GM23248 (cell line): Measurements from ENCODE around the gene CFAP58. TPM values are rescaled to one million over a fixed set of nuclear protein-coding genes. Genes with fewer than 3 reads are reported as not detected.

Experiments
- DNase-seq: peaks from one replicate; pipeline ENCODE4 v3.0.0-alpha.2; 2015
- H2AFZ ChIP-seq: fragments of 200-600 bp; sonication (generic); 2 replicates; pipeline ENCODE4 v1.6.1; 2016; ENCODE audit warnings: antibody characterized with exemption
- H3F3A ChIP-seq: fragments of 200-600 bp; sonication (generic); 2 replicates; pipeline ENCODE4 v1.6.1; 2016; ENCODE audit warnings: mild to moderate bottlenecking, antibody characterized with exemption, mixed run types; ENCODE audit not compliant: insufficient read depth
- H3K27ac ChIP-seq: fragments of 200-600 bp; sonication (generic); 2 replicates; pipeline ENCODE4 v1.5.1; 2016; ENCODE audit warnings: mild to moderate bottlenecking
- H3K27me3 ChIP-seq: fragments of 200-600 bp; sonication (generic); replicated peaks from 2 replicates; pipeline ENCODE4 v1.6.1; 2016; ENCODE audit warnings: mild to moderate bottlenecking; ENCODE audit not compliant: insufficient read depth
- H3K36me3 ChIP-seq: fragments of 200-600 bp; sonication (generic); 2 replicates; pipeline ENCODE4 v1.6.1; 2016; ENCODE audit warnings: low read depth, mild to moderate bottlenecking
- H3K4me1 ChIP-seq: fragments of 200-600 bp; sonication (generic); 2 replicates; pipeline ENCODE4 v1.6.1; 2016; ENCODE audit warnings: mild to moderate bottlenecking; ENCODE audit not compliant: insufficient read depth
- H3K4me2 ChIP-seq: fragments of 200-600 bp; sonication (generic); one replicate; pipeline ENCODE4 v1.6.1; 2016; ENCODE audit warnings: mild to moderate bottlenecking; ENCODE audit not compliant: unreplicated experiment
- H3K4me3 ChIP-seq: fragments of 200-600 bp; sonication (generic); 2 replicates; pipeline ENCODE4 v1.5.1; 2016; ENCODE audit warnings: mild to moderate bottlenecking
- H3K79me2 ChIP-seq: fragments of 200-600 bp; sonication (generic); 2 replicates; pipeline ENCODE4 v1.6.1; 2016; ENCODE audit warnings: mild to moderate bottlenecking; ENCODE audit not compliant: insufficient read depth
- H3K9ac ChIP-seq: fragments of 200-600 bp; sonication (generic); 2 replicates; pipeline ENCODE4 v1.6.1; 2016; ENCODE audit warnings: mild to moderate bottlenecking
- H3K9me2 ChIP-seq: fragments of 200-600 bp; sonication (generic); 2 replicates; pipeline ENCODE4 v1.6.1; 2016; ENCODE audit warnings: mixed run types, mild to moderate bottlenecking, moderate library complexity; ENCODE audit not compliant: insufficient read depth
- H3K9me3 ChIP-seq: fragments of 200-600 bp; sonication (generic); one replicate; pipeline ENCODE4 v1.6.1; 2017; ENCODE audit warnings: low read depth
- H4K20me1 ChIP-seq: fragments of 200-600 bp; sonication (generic); 2 replicates; pipeline ENCODE4 v1.6.0; 2016; ENCODE audit not compliant: insufficient read depth
- EZH2 ChIP-seq: fragments of 200-600 bp; sonication (generic); IDR thresholded peaks from 2 replicates; pipeline ENCODE4 v1.6.1; 2018; ENCODE audit warnings: antibody characterized with exemption, mild to moderate bottlenecking; ENCODE audit not compliant: insufficient read depth, poor library complexity, severe bottlenecking
- EZH2phosphoT487 ChIP-seq: fragments of 200-600 bp; sonication (generic); IDR thresholded peaks from 2 replicates; pipeline ENCODE4 v1.6.1; 2018; ENCODE audit warnings: antibody characterized with exemption, moderate library complexity, mild to moderate bottlenecking, low read depth; ENCODE audit not compliant: insufficient read depth
- WGBS, 2 experiments: methylation state at CpG; one replicate each; pipeline ENCODE4 v1.1.6; 2015 to 2017; ENCODE audit warnings: low lambda C conversion rate in 2 of 2, low coverage in 1 of 2; ENCODE audit errors: missing lambda C conversion rate in 2 of 2; 5-methylcytosine and 5-hydroxymethylcytosine counted together
- in situ Hi-C: fragments of 300-500 bp; cut with MboI; formaldehyde crosslinking; loops from 2 replicates; pipeline ENCODE4 v1.15.0; 2020
- polyA plus RNA-seq: library from polyadenylated mRNA; unstranded; fragments of >200 nt; fragmentation: Nextera tagmentation; extraction: Ambion mirVana; gene quantifications from 2 replicates; pipeline ENCODE4 v1.2.1, GENCODE V29; 2016
- total RNA-seq: library from RNA; depleted of rRNA; stranded (reverse); fragments of >200 nt; shearing (Covaris generic); gene quantifications from 2 replicates; pipeline ENCODE4 v1.2.3, GENCODE V29; 2014

The CFAP58 gene
- total and polyA plus RNA-seq, 2 experiments from 2014 or later, result 0.22 to 0.30 TPM

DNA sequence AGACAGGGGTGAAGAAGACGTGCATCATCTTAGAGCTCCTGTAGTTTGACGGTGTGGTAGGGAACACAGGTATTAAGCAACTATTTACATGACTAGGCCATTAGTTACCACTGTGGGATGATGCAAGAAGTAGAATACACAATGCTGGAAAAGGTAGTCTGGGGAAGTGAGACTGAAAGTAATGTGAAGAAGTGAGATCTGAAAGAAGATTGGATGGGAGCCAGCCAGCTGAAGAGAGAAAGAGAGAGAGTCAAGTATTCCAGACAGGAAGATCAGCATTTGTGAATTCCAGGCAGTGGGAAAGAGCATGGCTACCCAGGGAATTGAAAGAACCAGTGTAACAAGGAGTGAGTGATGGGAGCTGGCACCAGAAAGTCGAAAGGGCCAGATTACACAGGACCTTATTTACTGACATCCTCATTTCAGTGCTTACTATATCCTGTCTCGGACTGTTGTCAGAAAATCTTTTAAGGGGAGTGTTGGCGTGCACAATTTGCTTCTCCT lies 4.0 kb upstream of the CFAP58 start:
- H3K79me2 ChIP-seq, result no peaks in the 10 kb centered on the region
- H3K9me2 ChIP-seq, result no peaks in the 10 kb centered on the region
- H3K27me3 ChIP-seq, result no peaks in the 10 kb centered on the region
- H4K20me1 ChIP-seq, result no peaks in the 10 kb centered on the region
- WGBS, 2 experiments, result 40 to 41% methylated on average over 5 of the region's 5 CpGs
- H3K36me3 ChIP-seq, result no peaks in the 10 kb centered on the region
- peak; percentile 71 for DNase-seq
- H3K9ac ChIP-seq, result peak overlapping the region; percentile 53
- H3K9me3 ChIP-seq, result no peaks in the 10 kb centered on the region
- H3K4me2 ChIP-seq, result peak overlapping the region; percentile 60
- H3F3A ChIP-seq, result peaks cover 39% of the 10 kb centered on the region
- no peak overlapping the region for H3K4me3 ChIP-seq
- peak overlapping the region; percentile 90 for H3K27ac ChIP-seq
- in situ Hi-C loops, result loop anchor here (5.0 to 10.0 kb wide), 2 partner anchors 55 to 302 kb away; no protein-coding TSS in a partner anchor
- TF ChIP-seq EZH2 (no peak), EZH2phosphoT487 (no peak)
- H3K4me1 ChIP-seq, result peaks cover 29% of the 10 kb centered on the region
- H2AFZ ChIP-seq, result peak overlapping the region; percentile 57; the same call in 1 of the 2 replicates

DNA sequence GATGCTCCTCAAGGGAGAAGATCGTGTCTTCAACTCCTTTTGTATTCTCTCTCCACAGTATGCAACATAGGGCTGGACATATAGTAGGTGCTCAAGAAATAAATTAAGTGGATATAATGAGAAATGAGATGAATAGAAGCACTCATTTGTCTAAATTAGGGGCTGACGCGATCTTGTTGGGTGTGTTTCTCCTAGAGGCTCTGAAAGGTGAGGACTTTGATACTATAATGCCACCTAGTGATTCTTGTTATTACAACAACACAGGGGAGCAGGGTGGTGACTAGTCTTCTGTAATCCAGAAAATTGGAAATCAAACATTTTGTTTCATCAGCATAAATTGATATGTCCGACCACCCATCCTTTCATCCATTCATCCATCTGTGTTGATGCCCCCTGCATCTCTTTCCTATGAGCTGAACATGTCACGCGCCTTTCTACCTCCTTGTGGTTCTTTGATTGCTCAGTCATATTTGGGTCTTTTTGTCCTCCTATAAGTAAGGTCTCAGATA lies 3.5 kb upstream of the CFAP58 start:
- Histone ChIP-seq H3F3A (peaks cover 39% of the 10 kb centered on the region), H3K9me3 (no peaks in the 10 kb centered on the region), H2AFZ (peak overlapping the region; percentile 57; the same call in 1 of the 2 replicates), H3K9ac (peak overlapping the region; percentile 65), H3K4me3 (no peak overlapping the region), H3K4me2 (peak overlapping the region; percentile 66), H3K4me1 (peaks cover 29% of the 10 kb centered on the region), H3K9me2 (no peaks in the 10 kb centered on the region), H3K27ac (peak overlapping the region; percentile 90), H3K36me3 (no peaks in the 10 kb centered on the region), H4K20me1 (no peaks in the 10 kb centered on the region), H3K27me3 (no peaks in the 10 kb centered on the region), H3K79me2 (no peaks in the 10 kb centered on the region)
- in situ Hi-C loops, result no loop called here
- WGBS, 2 experiments, result 29 to 31% methylated on average over 6 of the region's 6 CpGs
- no peak for TF ChIP-seq EZH2
- TF ChIP-seq EZH2phosphoT487, result no peak
- DNase-seq, result peak; percentile 86

DNA sequence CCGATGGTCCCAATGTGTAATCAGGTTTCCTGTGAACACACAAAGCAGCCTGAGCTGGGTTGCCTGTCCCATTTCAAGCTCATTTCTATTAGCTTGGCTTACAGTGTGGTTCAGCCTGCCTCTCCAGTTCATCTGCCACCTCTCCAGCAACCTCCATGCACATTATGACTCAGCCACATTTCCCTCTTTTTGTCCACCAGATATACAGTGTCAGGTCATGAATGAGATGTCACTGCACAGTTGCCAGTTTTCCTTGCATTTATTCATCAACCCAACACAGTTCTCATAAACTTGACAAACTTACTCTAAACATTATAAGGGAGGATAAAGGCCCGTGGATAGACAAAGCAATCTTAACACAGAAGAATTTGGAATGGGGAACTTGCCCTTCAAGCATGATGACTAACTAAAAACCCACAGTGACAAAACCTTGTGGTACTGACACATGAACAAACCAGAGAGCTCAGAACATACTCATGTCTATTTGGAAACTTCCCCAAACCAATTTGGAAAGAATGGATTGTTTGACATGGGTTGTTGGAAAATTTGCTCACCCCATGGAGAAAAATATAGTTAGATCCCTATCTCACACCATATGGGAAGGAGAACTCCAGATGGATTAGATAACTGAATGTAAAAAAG lies 2.5 kb upstream of the CFAP58 start:
- no peaks in the 10 kb centered on the region for H3K9me2 ChIP-seq
- TF ChIP-seq EZH2, result no peak
- no peak for TF ChIP-seq EZH2phosphoT487
- peaks cover 39% of the 10 kb centered on the region for H3F3A ChIP-seq
- H3K79me2 ChIP-seq, result no peaks in the 10 kb centered on the region
- 19 to 23% methylated on average over 2 of the region's 2 CpGs for WGBS, 2 experiments
- H3K9ac ChIP-seq, result peak overlapping the region; percentile 65
- no peaks in the 10 kb centered on the region for H4K20me1 ChIP-seq
- peaks cover 29% of the 10 kb centered on the region for H3K4me1 ChIP-seq
- H3K36me3 ChIP-seq, result no peaks in the 10 kb centered on the region
- in situ Hi-C loops, result no loop called here
- DNase-seq, result peak; percentile 93
- H3K9me3 ChIP-seq, result no peaks in the 10 kb centered on the region
- H3K4me2 ChIP-seq, result peak overlapping the region; percentile 66
- no peak overlapping the region for H2AFZ ChIP-seq
- peak overlapping the region; percentile 90 for H3K27ac ChIP-seq
- no peaks in the 10 kb centered on the region for H3K27me3 ChIP-seq
- H3K4me3 ChIP-seq, result 0 out of 2 replicates have a peak overlapping the region, but pooled peaks have one; percentile 4

DNA sequence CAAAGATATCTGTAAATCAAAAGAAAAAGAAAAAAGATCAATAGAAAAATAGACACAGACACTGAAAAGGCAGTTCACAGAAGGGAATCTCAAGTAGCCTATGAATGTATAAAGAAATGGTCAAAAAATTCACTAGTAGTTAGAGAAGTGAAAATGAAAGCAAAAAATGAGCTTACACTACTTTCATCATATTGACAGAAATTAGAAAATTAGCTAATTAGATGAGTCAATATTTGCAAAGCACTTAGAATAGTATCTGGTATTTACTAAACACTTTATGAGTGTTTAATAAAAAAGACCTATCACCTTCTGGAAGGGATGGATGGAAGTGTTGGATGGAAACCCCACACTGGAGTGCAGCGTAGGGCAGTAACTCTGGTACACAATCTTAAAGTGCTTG lies 1.7 kb upstream of the CFAP58 start:
- DNase-seq, result no peak
- no peaks in the 10 kb centered on the region for H3K9me2 ChIP-seq
- no peak for TF ChIP-seq EZH2
- TF ChIP-seq EZH2phosphoT487, result no peak
- H3K36me3 ChIP-seq, result no peaks in the 10 kb centered on the region
- H2AFZ ChIP-seq, result no peak overlapping the region
- no peaks in the 10 kb centered on the region for H3K9me3 ChIP-seq
- peaks cover 29% of the 10 kb centered on the region for H3K4me1 ChIP-seq
- H3K4me2 ChIP-seq, result peak overlapping the region; percentile 66
- WGBS, 2 experiments, result 96 to 100% methylated on average over 1 of the region's 1 CpG
- peak overlapping the region; percentile 90 for H3K27ac ChIP-seq
- H3F3A ChIP-seq, result peaks cover 39% of the 10 kb centered on the region
- no peaks in the 10 kb centered on the region for H3K79me2 ChIP-seq
- H3K4me3 ChIP-seq, result 0 out of 2 replicates have a peak overlapping the region, but pooled peaks have one; percentile 4
- H3K9ac ChIP-seq, result peak overlapping the region; percentile 43; the same call in 1 of the 2 replicates
- in situ Hi-C loops, result no loop called here
- no peaks in the 10 kb centered on the region for H4K20me1 ChIP-seq
- no peaks in the 10 kb centered on the region for H3K27me3 ChIP-seq
